H1 (cell line): ENCODE data around the gene OPA3.

Experiments used
- BACH1 ChIP-seq: IDR thresholded peaks from 2 replicates; pipeline ENCODE4 v1.6.1; 2012; ENCODE audit warnings: low read length, improper control_type of control experiment
- CEBPB ChIP-seq: IDR thresholded peaks from 2 replicates; pipeline ENCODE4 v1.6.1; 2012; ENCODE audit warnings: low read depth, low read length
- KDM1A ChIP-seq: fragments of 200-600, 300-600 bp; sonication (generic); IDR thresholded peaks from 2 replicates; pipeline ENCODE4 v1.7.1; 2016; ENCODE audit warnings: mild to moderate bottlenecking, low read length, borderline replicate concordance
- MAFK ChIP-seq: IDR thresholded peaks from 2 replicates; pipeline ENCODE4 v1.6.1; 2012; ENCODE audit warnings: low read depth, mild to moderate bottlenecking, improper control_type of control experiment, low read length
- POLR2A ChIP-seq, 2 experiments: IDR thresholded peaks; 1 replicate in 1 of 2; 2 replicates in 1 of 2; pipeline ENCODE4 v1.6.1; 2011; ENCODE audit warnings: low read depth in 2 of 2, low read length in 2 of 2, mild to moderate bottlenecking in 2 of 2; ENCODE audit errors: control extremely low read depth in 1 of 2
- POLR2AphosphoS5 ChIP-seq: IDR thresholded peaks from 2 replicates; pipeline ENCODE4 v1.6.1; 2011; ENCODE audit warnings: low read depth, low read length
- TBP ChIP-seq: IDR thresholded peaks from 2 replicates; pipeline ENCODE4 v1.6.1; 2011; ENCODE audit warnings: low read depth, low read length, improper control_type of control experiment
- YY1 ChIP-seq: IDR thresholded peaks from 2 replicates; pipeline ENCODE4 v1.6.1; 2011; ENCODE audit warnings: low read depth, mild to moderate bottlenecking, low read length
- TF ChIP-seq, protein P1 (sequence below), 3 experiments: IDR thresholded peaks; 1 replicate in 2 of 3; 2 replicates in 1 of 3; pipeline versions ENCODE4 v1.5.1 to v1.6.1; 2011; ENCODE audit warnings: low read length in 3 of 3, mild to moderate bottlenecking in 3 of 3, inconsistent platforms in 2 of 3, low read depth in 1 of 3, moderate library complexity in 1 of 3; ENCODE audit not compliant: insufficient read depth in 1 of 3; ENCODE audit errors: control extremely low read depth in 1 of 3

DNA sequence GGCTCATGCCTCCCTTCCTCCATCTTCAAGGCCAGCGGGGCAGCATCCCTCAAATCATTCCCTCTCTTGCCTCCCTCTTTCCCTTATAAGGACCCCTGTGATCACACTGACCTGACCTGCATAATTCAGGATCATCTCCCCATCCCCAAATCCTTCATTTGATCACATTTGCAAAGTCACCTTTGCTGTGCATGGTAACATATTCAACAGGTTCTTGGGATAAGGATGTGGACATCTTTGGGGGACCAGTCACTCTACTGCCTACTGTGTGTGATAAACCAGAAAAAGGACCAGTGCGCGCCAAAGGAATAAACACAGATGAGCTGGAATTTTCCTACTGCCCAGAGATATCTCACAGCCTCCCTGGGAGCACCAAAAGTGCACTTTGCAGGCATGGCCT lies 7.9 kb downstream of the OPA3 start:
- no peak for TF ChIP-seq MAFK
- TF ChIP-seq BACH1 = no peak
- TF ChIP-seq KDM1A = no peak
- no peak for TF ChIP-seq CEBPB
- TF ChIP-seq POLR2A (IDR thresholded peaks at IDR 0.05; ENCODE audit: control extremely low read depth in 1 of 2, low read depth in 2 of 2, low read length in 2 of 2) = no peak
- TF ChIP-seq POLR2AphosphoS5 = no peak
- TF ChIP-seq, protein P1, sequence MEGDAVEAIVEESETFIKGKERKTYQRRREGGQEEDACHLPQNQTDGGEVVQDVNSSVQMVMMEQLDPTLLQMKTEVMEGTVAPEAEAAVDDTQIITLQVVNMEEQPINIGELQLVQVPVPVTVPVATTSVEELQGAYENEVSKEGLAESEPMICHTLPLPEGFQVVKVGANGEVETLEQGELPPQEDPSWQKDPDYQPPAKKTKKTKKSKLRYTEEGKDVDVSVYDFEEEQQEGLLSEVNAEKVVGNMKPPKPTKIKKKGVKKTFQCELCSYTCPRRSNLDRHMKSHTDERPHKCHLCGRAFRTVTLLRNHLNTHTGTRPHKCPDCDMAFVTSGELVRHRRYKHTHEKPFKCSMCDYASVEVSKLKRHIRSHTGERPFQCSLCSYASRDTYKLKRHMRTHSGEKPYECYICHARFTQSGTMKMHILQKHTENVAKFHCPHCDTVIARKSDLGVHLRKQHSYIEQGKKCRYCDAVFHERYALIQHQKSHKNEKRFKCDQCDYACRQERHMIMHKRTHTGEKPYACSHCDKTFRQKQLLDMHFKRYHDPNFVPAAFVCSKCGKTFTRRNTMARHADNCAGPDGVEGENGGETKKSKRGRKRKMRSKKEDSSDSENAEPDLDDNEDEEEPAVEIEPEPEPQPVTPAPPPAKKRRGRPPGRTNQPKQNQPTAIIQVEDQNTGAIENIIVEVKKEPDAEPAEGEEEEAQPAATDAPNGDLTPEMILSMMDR (IDR thresholded peaks at IDR 0.05; ENCODE audit: control extremely low read depth in 1 of 3, insufficient read depth in 1 of 3, low read depth in 1 of 3, low read length in 3 of 3) = no peak
- TF ChIP-seq TBP = no peak
- no peak for TF ChIP-seq YY1
